Peyer's patch (tissue), 4 donors: Measurements from ENCODE around the gene KCNMA1. TPM values are rescaled to one million over a fixed set of nuclear protein-coding genes. Genes with fewer than 3 reads are reported as not detected.

Experiments used
- DNase-seq, 3 donors: peaks; one replicate each; pipeline ENCODE4 v3.0.0-alpha.2; 2017 to 2019
- H3K27ac ChIP-seq, 4 donors: fragments of 200-600 bp; sonication (generic); one replicate each; pipeline ENCODE4 v1.5.1; 2016 to 2019
- H3K27me3 ChIP-seq, 2 donors: fragments of 200-600 bp; sonication (generic); one replicate each; pipeline ENCODE4 v1.5.1; 2019
- H3K36me3 ChIP-seq, 3 donors: fragments of 200-600 bp; sonication (generic); one replicate each; pipeline ENCODE4 v1.5.1; 2016 to 2019
- H3K4me1 ChIP-seq, 4 donors: fragments of 200-600 bp; sonication (generic); one replicate each; pipeline ENCODE4 v1.5.1; 2016 to 2019
- H3K4me3 ChIP-seq, 4 donors: fragments of 200-600 bp; sonication (generic); 1 replicate in 3 of 4; 2 replicates in 1 of 4; pipeline ENCODE4 v1.5.1; 2016 to 2019; ENCODE audit warnings: mild to moderate bottlenecking in 1 of 4
- H3K9me3 ChIP-seq, 4 donors: fragments of 200-600 bp; sonication (generic); one replicate each; pipeline ENCODE4 v1.5.1; 2016 to 2019; ENCODE audit warnings: mild to moderate bottlenecking in 1 of 4
- POLR2A ChIP-seq, 2 donors: fragments of 450-650 bp; IDR thresholded peaks; one replicate each; pipeline ENCODE4 v1.5.1; 2017; ENCODE audit warnings: antibody characterized with exemption in 2 of 2, mild to moderate bottlenecking in 2 of 2, moderate library complexity in 2 of 2
- total RNA-seq, 4 donors: library from RNA; depleted of rRNA; stranded (reverse); fragments of >200 nt; gene quantifications; one replicate each; pipeline ENCODE4 v1.1.0, GENCODE V29; 2016
- TF ChIP-seq, protein P1 (sequence below), 6 experiments: fragments of 450-650 bp in 4 of 6; fragments of 200-600 bp in 2 of 6; sonication (generic) in 1 of 6; IDR thresholded peaks; one replicate each; pipeline ENCODE4 v1.5.1; 2017 to 2019; ENCODE audit warnings: antibody characterized with exemption in 6 of 6, mild to moderate bottlenecking in 3 of 6, moderate library complexity in 1 of 6

The KCNMA1 gene
- total RNA-seq, 4 donors from 2014 or later: 17.8 to 29.1 (median 23.9) TPM

DNA sequence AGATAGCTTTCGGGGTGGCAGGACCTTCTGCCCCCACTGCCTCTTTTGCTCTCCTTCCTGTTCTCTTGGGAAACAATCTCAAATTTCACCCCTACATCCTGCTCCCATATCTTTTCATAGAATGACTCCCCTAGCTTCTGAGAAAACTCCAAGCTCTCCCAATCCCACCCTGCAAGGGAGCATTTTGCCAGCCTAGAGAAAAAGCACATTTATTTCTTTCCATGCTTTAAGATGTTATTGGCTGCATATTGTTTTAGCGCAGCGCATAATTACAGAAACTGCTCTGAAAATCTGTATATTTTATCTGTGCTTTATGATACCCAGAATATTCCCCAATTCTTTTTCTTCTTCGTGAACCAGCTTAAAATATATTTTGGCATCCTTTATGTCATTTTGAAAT, 601.3 kb downstream of the KCNMA1 start:
- Histone ChIP-seq H3K4me1 (no peaks in the 10 kb centered on the region), H3K27ac (no peak overlapping the region), H3K9me3 (no peaks in the 10 kb centered on the region), H3K36me3 (no peaks in the 10 kb centered on the region), H3K27me3 (no peaks in the 10 kb centered on the region), H3K4me3 (no peak overlapping the region)
- DNase-seq: no peak
- TF ChIP-seq, protein P1, sequence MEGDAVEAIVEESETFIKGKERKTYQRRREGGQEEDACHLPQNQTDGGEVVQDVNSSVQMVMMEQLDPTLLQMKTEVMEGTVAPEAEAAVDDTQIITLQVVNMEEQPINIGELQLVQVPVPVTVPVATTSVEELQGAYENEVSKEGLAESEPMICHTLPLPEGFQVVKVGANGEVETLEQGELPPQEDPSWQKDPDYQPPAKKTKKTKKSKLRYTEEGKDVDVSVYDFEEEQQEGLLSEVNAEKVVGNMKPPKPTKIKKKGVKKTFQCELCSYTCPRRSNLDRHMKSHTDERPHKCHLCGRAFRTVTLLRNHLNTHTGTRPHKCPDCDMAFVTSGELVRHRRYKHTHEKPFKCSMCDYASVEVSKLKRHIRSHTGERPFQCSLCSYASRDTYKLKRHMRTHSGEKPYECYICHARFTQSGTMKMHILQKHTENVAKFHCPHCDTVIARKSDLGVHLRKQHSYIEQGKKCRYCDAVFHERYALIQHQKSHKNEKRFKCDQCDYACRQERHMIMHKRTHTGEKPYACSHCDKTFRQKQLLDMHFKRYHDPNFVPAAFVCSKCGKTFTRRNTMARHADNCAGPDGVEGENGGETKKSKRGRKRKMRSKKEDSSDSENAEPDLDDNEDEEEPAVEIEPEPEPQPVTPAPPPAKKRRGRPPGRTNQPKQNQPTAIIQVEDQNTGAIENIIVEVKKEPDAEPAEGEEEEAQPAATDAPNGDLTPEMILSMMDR (IDR thresholded peaks at IDR 0.05): no peak
- no peak for TF ChIP-seq POLR2A (IDR thresholded peaks at IDR 0.05)

DNA sequence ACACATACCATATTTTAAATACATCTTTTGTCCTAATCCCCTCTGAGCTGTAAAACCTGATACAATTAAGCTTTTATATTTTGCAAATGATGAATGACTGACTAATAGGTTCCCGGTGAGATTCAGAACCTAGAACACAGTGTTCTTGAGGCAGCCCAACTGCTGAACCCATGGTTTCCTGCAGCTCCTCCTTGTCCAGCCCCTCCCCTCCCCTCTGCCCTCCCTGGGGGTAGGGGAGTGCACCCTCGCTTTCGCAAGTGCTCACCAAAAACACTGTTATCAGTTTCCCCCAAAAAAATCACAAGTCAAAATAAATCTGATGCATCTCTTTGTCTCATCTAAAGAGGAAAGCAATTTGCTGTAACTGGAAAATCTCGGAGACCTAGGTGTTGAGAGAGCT, 602.8 kb downstream of the KCNMA1 start:
- DNase-seq: no peak
- Histone ChIP-seq H3K9me3 (no peaks in the 10 kb centered on the region), H3K4me3 (no peak overlapping the region), H3K36me3 (no peaks in the 10 kb centered on the region), H3K4me1 (no peaks in the 10 kb centered on the region), H3K27me3 (no peaks in the 10 kb centered on the region), H3K27ac (no peak overlapping the region)
- TF ChIP-seq, protein P1 (IDR thresholded peaks at IDR 0.05): no peak
- no peak for TF ChIP-seq POLR2A (IDR thresholded peaks at IDR 0.05)

DNA sequence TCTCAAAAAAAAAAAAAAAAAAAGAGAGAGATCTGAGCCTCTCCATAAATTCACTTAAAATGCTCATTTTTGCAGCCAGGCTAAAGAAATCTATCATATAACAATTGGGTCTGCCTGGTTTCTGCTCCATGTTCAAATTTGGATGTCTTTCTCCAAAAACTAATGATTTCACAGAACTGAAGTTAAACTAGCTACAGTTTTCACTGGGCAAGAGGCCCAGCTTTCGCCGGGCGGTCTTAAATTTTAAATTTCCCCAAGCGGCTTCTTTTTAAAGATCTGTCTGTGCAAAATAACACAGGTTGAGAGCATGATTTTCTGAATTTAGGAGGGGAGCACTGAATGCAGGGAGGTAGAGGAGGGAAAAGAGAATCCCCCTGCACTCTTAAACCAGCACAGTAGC, 603.4 kb downstream of the KCNMA1 start:
- Histone ChIP-seq H3K4me3 (no peak overlapping the region), H3K9me3 (no peaks in the 10 kb centered on the region), H3K27ac (no peak overlapping the region), H3K27me3 (no peaks in the 10 kb centered on the region), H3K36me3 (no peaks in the 10 kb centered on the region), H3K4me1 (no peaks in the 10 kb centered on the region)
- DNase-seq: no peak
- TF ChIP-seq POLR2A (IDR thresholded peaks at IDR 0.05): no peak
- TF ChIP-seq, protein P1 (IDR thresholded peaks at IDR 0.05): no peak

DNA sequence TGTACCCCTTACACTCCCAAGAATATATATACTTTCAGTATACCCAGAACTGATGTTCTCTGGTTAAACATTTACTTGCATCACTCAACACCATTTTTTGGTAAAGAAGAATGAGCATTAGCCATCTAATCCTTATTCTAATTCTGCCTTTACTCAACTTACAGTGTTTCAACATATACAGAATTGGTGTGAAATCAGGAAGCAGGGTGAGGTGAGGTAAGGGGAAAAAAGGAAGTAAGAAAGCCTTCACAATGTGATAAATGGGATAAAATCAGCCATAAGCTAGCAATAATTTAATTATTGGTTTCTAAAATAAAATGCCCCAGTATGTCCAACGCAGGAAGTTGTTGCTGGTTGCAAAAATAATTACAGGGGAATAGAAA, 605.4 kb downstream of the KCNMA1 start:
- Histone ChIP-seq H3K4me3 (no peak overlapping the region), H3K27me3 (no peaks in the 10 kb centered on the region), H3K36me3 (no peaks in the 10 kb centered on the region), H3K27ac (no peak overlapping the region), H3K4me1 (no peaks in the 10 kb centered on the region), H3K9me3 (no peaks in the 10 kb centered on the region)
- DNase-seq: no peak
- no peak for TF ChIP-seq POLR2A (IDR thresholded peaks at IDR 0.05)
- TF ChIP-seq, protein P1 (IDR thresholded peaks at IDR 0.05): no peak

DNA sequence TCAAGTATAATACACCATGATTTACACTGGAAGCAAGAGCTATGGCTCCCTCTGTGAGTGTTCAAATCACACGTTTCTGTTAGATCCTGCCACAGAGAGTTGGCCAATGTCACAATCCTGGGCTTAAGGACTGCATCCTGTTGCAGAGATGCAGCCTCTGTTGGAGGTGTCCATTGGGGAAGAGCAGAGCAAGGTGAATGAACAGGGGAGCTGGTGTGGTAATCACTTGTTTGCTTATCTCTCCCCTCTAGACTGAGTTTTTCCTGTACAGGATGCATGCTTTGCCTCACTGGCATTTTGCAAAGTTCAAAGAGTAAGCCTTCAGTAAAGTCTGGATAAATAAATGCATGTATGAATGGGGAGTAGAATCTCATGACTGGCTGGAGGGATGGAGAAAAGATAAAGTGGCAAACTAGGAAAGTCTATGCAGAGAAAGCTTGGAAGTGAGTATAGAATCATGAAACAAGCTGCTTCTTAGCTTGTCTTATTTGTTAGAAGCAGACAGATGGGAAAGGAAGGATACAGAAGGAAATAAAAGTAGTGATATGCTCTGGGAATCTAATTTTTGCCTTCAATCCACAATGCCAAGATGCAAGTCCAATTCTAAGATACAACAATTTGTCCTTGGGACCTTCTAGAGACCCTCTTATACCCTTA, 605.9 kb downstream of the KCNMA1 start:
- no peak overlapping the region for H3K27ac ChIP-seq
- H3K4me1 ChIP-seq: no peaks in the 10 kb centered on the region
- no peak overlapping the region for H3K4me3 ChIP-seq
- TF ChIP-seq POLR2A (IDR thresholded peaks at IDR 0.05): no peak
- TF ChIP-seq, protein P1 (IDR thresholded peaks at IDR 0.05): no peak
- H3K27me3 ChIP-seq: no peaks in the 10 kb centered on the region
- H3K36me3 ChIP-seq: no peaks in the 10 kb centered on the region
- DNase-seq: no peak
- no peaks in the 10 kb centered on the region for H3K9me3 ChIP-seq

DNA sequence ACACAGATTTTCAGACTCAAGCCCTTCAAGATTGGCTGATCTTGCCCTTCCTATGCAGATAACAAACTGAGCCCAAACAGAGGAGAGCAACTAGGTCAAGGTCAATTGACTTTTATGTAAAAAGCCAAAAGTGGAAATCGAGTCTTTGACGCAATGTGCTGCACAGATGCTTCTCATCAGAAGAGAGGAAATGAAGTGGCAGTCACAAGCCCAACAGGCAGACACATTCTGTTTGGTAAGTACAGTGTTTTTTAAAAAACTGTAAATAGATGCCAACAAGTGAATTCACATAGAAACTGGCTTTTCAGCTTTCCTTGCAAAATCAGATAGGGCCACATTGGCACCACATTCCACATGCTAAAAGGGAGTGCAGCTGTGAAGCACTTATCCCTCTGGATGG, 606.6 kb downstream of the KCNMA1 start:
- no peak for DNase-seq
- H3K27me3 ChIP-seq: no peaks in the 10 kb centered on the region
- no peak for TF ChIP-seq POLR2A (IDR thresholded peaks at IDR 0.05)
- TF ChIP-seq, protein P1 (IDR thresholded peaks at IDR 0.05): no peak
- H3K9me3 ChIP-seq: no peaks in the 10 kb centered on the region
- no peaks in the 10 kb centered on the region for H3K36me3 ChIP-seq
- H3K27ac ChIP-seq: no peak overlapping the region
- no peaks in the 10 kb centered on the region for H3K4me1 ChIP-seq
- no peak overlapping the region for H3K4me3 ChIP-seq
